ENCODE data around the gene TTLL5. TPM values are rescaled to one million over a fixed set of nuclear protein-coding genes. Genes with fewer than 3 reads are reported as not detected.

Gene TTLL5
- total RNA-seq, 2 experiments from 2014 or later = 19.8 to 26.4 TPM

DNA sequence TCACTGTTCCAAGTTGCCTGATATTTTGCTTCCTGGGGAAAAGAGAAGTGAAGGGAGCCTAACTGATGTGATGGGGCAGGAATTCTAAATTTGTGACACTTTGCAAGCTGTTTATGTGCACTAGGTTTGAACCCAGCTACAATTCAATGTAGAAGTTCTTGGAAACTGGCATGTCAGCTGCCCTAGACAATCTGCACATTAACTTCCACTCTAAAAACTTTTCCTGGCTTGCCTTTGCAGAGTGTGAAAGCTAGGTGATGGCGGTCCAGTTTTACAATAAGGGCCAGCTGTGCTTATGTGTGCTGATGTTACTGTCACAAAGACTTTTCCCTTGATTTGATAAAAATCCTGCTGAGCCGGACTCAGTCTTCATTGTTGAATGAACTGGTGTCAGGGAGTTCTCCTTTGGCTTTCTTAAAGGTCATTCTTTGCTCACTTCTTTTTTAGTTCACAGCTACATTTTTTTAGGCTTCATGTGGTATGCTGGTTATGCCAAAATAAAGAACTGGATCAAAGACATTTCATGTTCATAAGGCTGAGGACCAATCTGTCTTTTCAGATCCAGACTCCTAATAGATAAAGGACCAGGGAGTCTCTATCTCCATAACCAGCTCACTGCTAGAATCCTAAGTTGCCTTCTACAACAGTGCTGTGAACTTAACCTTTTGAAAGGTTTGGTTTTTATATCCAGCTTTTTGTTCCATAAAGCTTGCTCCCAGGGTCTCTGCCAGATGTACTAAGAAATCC, 187.3 kb downstream of the TTLL5 start:
- no peaks in the 10 kb centered on the region for H3K4me1 Mint-ChIP-seq (ENCODE audit: low read depth)
- no peaks in the 10 kb centered on the region for H3K9me3 Mint-ChIP-seq
- ATAC-seq (ENCODE audit: poor library complexity) (no peak), DNase-seq (no peak)
- H3K27me3 Mint-ChIP-seq = no peaks in the 10 kb centered on the region
- H3K4me3 ChIP-seq (ENCODE audit: low read length) = no peak overlapping the region
- no peaks in the 10 kb centered on the region for H3K4me1 ChIP-seq (ENCODE audit: insufficient read depth, low read length)
- ChIA-PET POLR2A (no interaction called here), CTCF (no interaction called here)
- intact Hi-C loops (cut with DNase I, micrococcal nuclease) = no loop called here
- H3K9me3 ChIP-seq (ENCODE audit: control insufficient read depth in 1 of 2, insufficient read depth in 1 of 2, low read length in 2 of 2) = no peaks in the 10 kb centered on the region
- no peaks in the 10 kb centered on the region for H3K36me3 Mint-ChIP-seq (ENCODE audit: low read depth)
- TF ChIP-seq, protein P1, sequence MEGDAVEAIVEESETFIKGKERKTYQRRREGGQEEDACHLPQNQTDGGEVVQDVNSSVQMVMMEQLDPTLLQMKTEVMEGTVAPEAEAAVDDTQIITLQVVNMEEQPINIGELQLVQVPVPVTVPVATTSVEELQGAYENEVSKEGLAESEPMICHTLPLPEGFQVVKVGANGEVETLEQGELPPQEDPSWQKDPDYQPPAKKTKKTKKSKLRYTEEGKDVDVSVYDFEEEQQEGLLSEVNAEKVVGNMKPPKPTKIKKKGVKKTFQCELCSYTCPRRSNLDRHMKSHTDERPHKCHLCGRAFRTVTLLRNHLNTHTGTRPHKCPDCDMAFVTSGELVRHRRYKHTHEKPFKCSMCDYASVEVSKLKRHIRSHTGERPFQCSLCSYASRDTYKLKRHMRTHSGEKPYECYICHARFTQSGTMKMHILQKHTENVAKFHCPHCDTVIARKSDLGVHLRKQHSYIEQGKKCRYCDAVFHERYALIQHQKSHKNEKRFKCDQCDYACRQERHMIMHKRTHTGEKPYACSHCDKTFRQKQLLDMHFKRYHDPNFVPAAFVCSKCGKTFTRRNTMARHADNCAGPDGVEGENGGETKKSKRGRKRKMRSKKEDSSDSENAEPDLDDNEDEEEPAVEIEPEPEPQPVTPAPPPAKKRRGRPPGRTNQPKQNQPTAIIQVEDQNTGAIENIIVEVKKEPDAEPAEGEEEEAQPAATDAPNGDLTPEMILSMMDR (IDR thresholded peaks at IDR 0.05) = no peak
- H3K4me3 Mint-ChIP-seq = no peak overlapping the region
- no peaks in the 10 kb centered on the region for H3K36me3 ChIP-seq (ENCODE audit: insufficient read depth, low read length)
- H3K27ac ChIP-seq (ENCODE audit: low read depth in 1 of 2, low read length in 2 of 2) = no peak overlapping the region
- H3K27ac Mint-ChIP-seq = no peak overlapping the region
- no peaks in the 10 kb centered on the region for H3K27me3 ChIP-seq (ENCODE audit: control insufficient read depth in 1 of 2, insufficient read depth in 2 of 2, low read length in 2 of 2)

DNA sequence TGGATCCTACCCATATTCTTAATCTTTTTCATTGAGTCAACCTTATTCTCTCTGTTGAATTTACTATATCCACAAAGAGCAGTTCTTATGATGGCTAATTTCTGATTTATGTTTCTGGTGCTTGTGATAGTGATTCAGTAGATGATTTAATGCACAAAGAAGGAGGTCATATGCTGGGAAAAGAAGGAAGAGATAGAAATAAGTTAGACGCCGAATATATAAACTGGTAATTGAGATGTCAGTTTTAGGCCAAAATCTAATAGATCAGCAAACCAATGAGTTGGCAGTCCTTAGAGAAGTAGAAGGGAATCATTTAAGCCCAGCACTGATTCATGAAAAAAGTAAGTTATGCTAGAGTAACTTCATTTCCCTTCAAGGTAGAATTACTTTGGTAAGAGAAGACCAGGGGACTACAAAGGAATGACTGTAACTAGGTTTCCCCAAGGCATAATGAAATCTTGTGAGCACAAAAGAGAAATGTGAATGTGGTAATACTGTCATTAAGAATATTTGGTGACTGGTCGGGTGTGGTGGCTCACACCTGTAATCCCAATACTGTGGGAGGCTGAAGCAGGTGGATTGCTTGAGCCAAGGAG, 188.4 kb downstream of the TTLL5 start:
- H3K9me3 Mint-ChIP-seq = no peaks in the 10 kb centered on the region
- H3K4me1 Mint-ChIP-seq (ENCODE audit: low read depth) = no peaks in the 10 kb centered on the region
- no peak overlapping the region for H3K4me3 ChIP-seq (ENCODE audit: low read length)
- H3K4me3 Mint-ChIP-seq = no peak overlapping the region
- TF ChIP-seq, protein P1 (IDR thresholded peaks at IDR 0.05) = no peak
- ATAC-seq (ENCODE audit: poor library complexity) (no peak), DNase-seq (no peak)
- H3K27me3 Mint-ChIP-seq = no peaks in the 10 kb centered on the region
- H3K36me3 Mint-ChIP-seq (ENCODE audit: low read depth) = no peaks in the 10 kb centered on the region
- H3K9me3 ChIP-seq (ENCODE audit: control insufficient read depth in 1 of 2, insufficient read depth in 1 of 2, low read length in 2 of 2) = no peaks in the 10 kb centered on the region
- no peaks in the 10 kb centered on the region for H3K27me3 ChIP-seq (ENCODE audit: control insufficient read depth in 1 of 2, insufficient read depth in 2 of 2, low read length in 2 of 2)
- no peaks in the 10 kb centered on the region for H3K4me1 ChIP-seq (ENCODE audit: insufficient read depth, low read length)
- intact Hi-C loops (cut with DNase I, micrococcal nuclease) = no loop called here
- H3K27ac ChIP-seq (ENCODE audit: low read depth in 1 of 2, low read length in 2 of 2) = no peak overlapping the region
- no peaks in the 10 kb centered on the region for H3K36me3 ChIP-seq (ENCODE audit: insufficient read depth, low read length)
- CTCF ChIA-PET = no interaction called here
- POLR2A ChIA-PET = no interaction called here
- no peak overlapping the region for H3K27ac Mint-ChIP-seq

DNA sequence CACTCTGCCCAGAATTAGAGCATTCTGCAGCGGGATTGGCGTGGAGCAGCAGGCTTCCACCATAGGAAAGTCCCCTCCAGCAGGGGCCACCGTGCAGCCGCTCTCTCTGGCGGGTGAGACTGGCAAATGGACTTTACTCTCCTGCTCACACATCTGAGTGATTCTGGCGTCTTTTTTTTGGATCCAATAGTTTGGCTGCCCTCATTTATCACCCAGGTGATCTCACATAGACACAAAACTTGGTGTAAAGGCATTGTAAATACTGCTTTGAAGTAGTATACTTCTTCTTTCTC, 190.5 kb downstream of the TTLL5 start:
- Histone ChIP-seq H3K4me1 (ENCODE audit: insufficient read depth, low read length) (no peaks in the 10 kb centered on the region), H3K36me3 (ENCODE audit: insufficient read depth, low read length) (no peaks in the 10 kb centered on the region), H3K27ac (ENCODE audit: low read depth in 1 of 2, low read length in 2 of 2) (no peak overlapping the region), H3K27me3 (ENCODE audit: control insufficient read depth in 1 of 2, insufficient read depth in 2 of 2, low read length in 2 of 2) (no peaks in the 10 kb centered on the region), H3K4me3 (ENCODE audit: low read length) (no peak overlapping the region), H3K9me3 (ENCODE audit: control insufficient read depth in 1 of 2, insufficient read depth in 1 of 2, low read length in 2 of 2) (no peaks in the 10 kb centered on the region)
- H3K9me3 Mint-ChIP-seq = no peaks in the 10 kb centered on the region
- no peaks in the 10 kb centered on the region for H3K4me1 Mint-ChIP-seq (ENCODE audit: low read depth)
- H3K36me3 Mint-ChIP-seq (ENCODE audit: low read depth) = no peaks in the 10 kb centered on the region
- intact Hi-C loops (cut with DNase I, micrococcal nuclease) = no loop called here
- TF ChIP-seq, protein P1 (IDR thresholded peaks at IDR 0.05) = no peak
- ATAC-seq (ENCODE audit: poor library complexity) (no peak), DNase-seq (no peak)
- ChIA-PET POLR2A (no interaction called here), CTCF (no interaction called here)
- H3K27ac Mint-ChIP-seq = no peak overlapping the region
- H3K4me3 Mint-ChIP-seq = no peak overlapping the region
- no peaks in the 10 kb centered on the region for H3K27me3 Mint-ChIP-seq

All from CD4-positive, alpha-beta T cell (primary cell).